Liver (tissue), 9 donors: ENCODE results near the gene ABCA9. TPM values are rescaled to one million over a fixed set of nuclear protein-coding genes. Genes with fewer than 3 reads are reported as not detected.

ENCODE experiments used
- DNase-seq: peaks from one replicate; pipeline ENCODE4 v3.0.0-alpha.2; 2017; ENCODE audit warnings: low spot score
- H3K27ac ChIP-seq, 2 donors: one replicate each; pipeline ENCODE4 v1.7.0; 2013; ENCODE audit warnings: inconsistent platforms in 2 of 2, low read length in 2 of 2, control low read depth in 1 of 2, low read depth in 1 of 2, mild to moderate bottlenecking in 1 of 2
- H3K27me3 ChIP-seq, 4 donors: one replicate each; pipeline versions ENCODE4 v1.6.1 to v1.7.0; 2013; ENCODE audit warnings: low read length in 3 of 4, inconsistent platforms in 1 of 4, mild to moderate bottlenecking in 1 of 4, moderate library complexity in 1 of 4; ENCODE audit not compliant: control insufficient read depth in 4 of 4, insufficient read depth in 4 of 4
- H3K36me3 ChIP-seq, 4 donors: one replicate each; pipeline versions ENCODE4 v1.6.1 to v1.7.0; 2013; ENCODE audit warnings: low read length in 3 of 4, mild to moderate bottlenecking in 3 of 4, low read depth in 1 of 4, moderate library complexity in 1 of 4; ENCODE audit not compliant: control insufficient read depth in 4 of 4, insufficient read depth in 3 of 4
- H3K4me1 ChIP-seq, 4 donors: one replicate each; pipeline versions ENCODE4 v1.6.1 to v1.7.0; 2013; ENCODE audit warnings: low read length in 3 of 4, mild to moderate bottlenecking in 3 of 4, moderate library complexity in 1 of 4; ENCODE audit not compliant: control insufficient read depth in 4 of 4, insufficient read depth in 4 of 4
- H3K4me3 ChIP-seq, 3 donors: one replicate each; pipeline versions ENCODE4 v1.6.1 to v1.7.0; 2013; ENCODE audit warnings: low read length in 3 of 3, control low read depth in 1 of 3, low read depth in 1 of 3, mild to moderate bottlenecking in 1 of 3
- H3K9ac ChIP-seq, 2 donors: one replicate each; pipeline ENCODE4 v1.7.0; 2013; ENCODE audit warnings: low read length in 2 of 2, mild to moderate bottlenecking in 2 of 2, moderate library complexity in 2 of 2, control low read depth in 1 of 2, low read depth in 1 of 2
- H3K9me3 ChIP-seq, 4 donors: one replicate each; pipeline versions ENCODE4 v1.6.1 to v1.7.0; 2013; ENCODE audit warnings: low read length in 3 of 4; ENCODE audit not compliant: control insufficient read depth in 4 of 4
- EGR1 ChIP-seq, 2 donors: IDR thresholded peaks; 2 replicates each; pipeline ENCODE4 v1.6.1; 2016 to 2018; ENCODE audit warnings: antibody characterized with exemption in 2 of 2, low read depth in 2 of 2
- FOXA1 ChIP-seq: IDR thresholded peaks from 2 replicates; pipeline ENCODE4 v1.6.1; 2016; ENCODE audit warnings: antibody characterized with exemption
- FOXA2 ChIP-seq: IDR thresholded peaks from 2 replicates; pipeline ENCODE4 v1.6.1; 2016; ENCODE audit warnings: antibody characterized with exemption
- GABPA ChIP-seq, 2 donors: IDR thresholded peaks in 1 of 2; conservative IDR thresholded peaks in 1 of 2; 2 replicates each; pipeline ENCODE4 v1.6.1; 2016; ENCODE audit warnings: antibody characterized with exemption in 2 of 2, mild to moderate bottlenecking in 1 of 2, moderate library complexity in 1 of 2
- HNF4A ChIP-seq, 2 donors: conservative IDR thresholded peaks; 2 replicates each; pipeline ENCODE4 v1.6.1; 2016; ENCODE audit warnings: antibody characterized with exemption in 2 of 2, mild to moderate bottlenecking in 2 of 2
- HNF4G ChIP-seq: IDR thresholded peaks from 2 replicates; pipeline ENCODE4 v1.6.1; 2016; ENCODE audit warnings: antibody characterized with exemption
- JUND ChIP-seq, 2 donors: IDR thresholded peaks; 2 replicates each; pipeline ENCODE4 v1.6.1; 2016; ENCODE audit warnings: antibody characterized with exemption in 2 of 2
- NR2F2 ChIP-seq: IDR thresholded peaks from 2 replicates; pipeline ENCODE4 v1.6.1; 2016; ENCODE audit warnings: antibody characterized with exemption
- RAD21 ChIP-seq, 2 donors: IDR thresholded peaks; 2 replicates each; pipeline ENCODE4 v1.6.1; 2016; ENCODE audit warnings: antibody characterized with exemption in 2 of 2, mild to moderate bottlenecking in 2 of 2
- RXRA ChIP-seq, 2 donors: IDR thresholded peaks; 2 replicates each; pipeline ENCODE4 v1.6.1; 2017 to 2018; ENCODE audit warnings: antibody characterized with exemption in 2 of 2, mild to moderate bottlenecking in 1 of 2
- SP1 ChIP-seq: IDR thresholded peaks from 2 replicates; pipeline ENCODE4 v1.6.1; 2018; ENCODE audit warnings: antibody characterized with exemption, mild to moderate bottlenecking
- TAF1 ChIP-seq: conservative IDR thresholded peaks from 2 replicates; pipeline ENCODE4 v1.6.1; 2016; ENCODE audit warnings: antibody characterized with exemption, mild to moderate bottlenecking
- YY1 ChIP-seq: IDR thresholded peaks from 2 replicates; pipeline ENCODE4 v1.6.1; 2016; ENCODE audit warnings: antibody characterized with exemption, mild to moderate bottlenecking
- WGBS: extraction: QIAGEN DNeasy Blood & Tissue Kit; methylation state at CpG from one replicate; pipeline ENCODE4 v1.1.7; 2013; 5-methylcytosine and 5-hydroxymethylcytosine counted together
- polyA plus RNA-seq, 2 donors: library from polyadenylated mRNA; stranded (reverse) in 1 of 2; unstranded in 1 of 2; fragments of 200-250 nt in 1 of 2; fragments of >200 nt in 1 of 2; fragmentation: Nextera tagmentation in 1 of 2; extraction: Ambion mirVana in 1 of 2; gene quantifications; one replicate each; pipeline versions ENCODE4 v1.2.1 to v1.2.3, GENCODE V29; 2013 to 2015
- total RNA-seq, 2 donors: library from RNA; depleted of rRNA; stranded (reverse); fragments of >200 nt; gene quantifications; one replicate each; pipeline ENCODE4 v1.2.3, GENCODE V29; 2014
- TF ChIP-seq, protein P1 (sequence below): IDR thresholded peaks from 2 replicates; pipeline ENCODE4 v1.6.1; 2016; ENCODE audit warnings: antibody characterized with exemption
- TF ChIP-seq, protein P2 (sequence below): IDR thresholded peaks from 2 replicates; pipeline ENCODE4 v1.6.1; 2016; ENCODE audit warnings: antibody characterized with exemption
- TF ChIP-seq, protein P3 (sequence below): IDR thresholded peaks from 2 replicates; pipeline ENCODE4 v1.6.1; 2016; ENCODE audit warnings: antibody characterized with exemption, mild to moderate bottlenecking
- TF ChIP-seq, protein P4 (sequence below): fragments of 150-350 bp; IDR thresholded peaks from 2 replicates; pipeline ENCODE4 v1.5.1; 2017; ENCODE audit warnings: improper control_type of control experiment, low read depth, low read length; ENCODE audit not compliant: missing input control
- TF ChIP-seq, protein P5 (sequence below): IDR thresholded peaks from 2 replicates; pipeline ENCODE4 v1.6.1; 2016; ENCODE audit warnings: antibody characterized with exemption
- donor health status: healthy.
- donor health status: healthy.
- donor health status: healthy.
- donor health status: healthy.
- donor health status: healthy.

The ABCA9 gene
- total and polyA plus RNA-seq, 4 donors: 1.4 to 18.9 (median 5.9) TPM

DNA sequence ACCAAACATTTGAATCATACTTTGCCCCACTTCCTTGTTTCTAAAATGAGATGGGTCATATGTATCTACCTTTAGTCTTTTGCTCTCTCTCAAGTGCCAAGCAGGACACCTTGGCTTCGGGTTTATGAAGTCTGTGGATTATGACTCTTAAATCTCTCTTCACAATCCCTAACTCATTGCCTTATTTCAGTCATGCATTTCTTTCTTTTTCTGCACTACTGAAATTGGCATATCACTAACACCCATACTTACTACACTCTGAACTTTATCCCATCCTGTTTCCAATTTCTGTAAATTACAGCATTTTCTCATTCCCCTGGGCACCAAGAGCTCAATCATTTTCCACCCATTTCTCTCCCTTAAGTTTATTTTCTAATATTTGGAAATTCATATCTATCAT lies 42.0 kb downstream of the ABCA9 start:
- Histone ChIP-seq H3K36me3 (peaks cover 3 to 19% (median 7%) of the 10 kb centered on the region in 4 donors), H3K9ac (no peak overlapping the region), H3K4me1 (peaks cover 2 to 24% (median 7%) of the 10 kb centered on the region in 4 donors), H3K9me3 (no peaks in the 10 kb centered on the region), H3K4me3 (no peak overlapping the region), H3K27me3 (no peaks in the 10 kb centered on the region), H3K27ac (peak overlapping the region; percentile 70 to 82)
- TF ChIP-seq HNF4A (conservative IDR thresholded peaks at IDR 0.05) (peak in 1 of 2 donors; percentile 34), FOXA1 (no peak), TAF1 (no peak), HNF4G (no peak), YY1 (no peak)
- DNase-seq: no peak
- WGBS: 26% methylated on average over 1 of the region's 1 CpG

DNA sequence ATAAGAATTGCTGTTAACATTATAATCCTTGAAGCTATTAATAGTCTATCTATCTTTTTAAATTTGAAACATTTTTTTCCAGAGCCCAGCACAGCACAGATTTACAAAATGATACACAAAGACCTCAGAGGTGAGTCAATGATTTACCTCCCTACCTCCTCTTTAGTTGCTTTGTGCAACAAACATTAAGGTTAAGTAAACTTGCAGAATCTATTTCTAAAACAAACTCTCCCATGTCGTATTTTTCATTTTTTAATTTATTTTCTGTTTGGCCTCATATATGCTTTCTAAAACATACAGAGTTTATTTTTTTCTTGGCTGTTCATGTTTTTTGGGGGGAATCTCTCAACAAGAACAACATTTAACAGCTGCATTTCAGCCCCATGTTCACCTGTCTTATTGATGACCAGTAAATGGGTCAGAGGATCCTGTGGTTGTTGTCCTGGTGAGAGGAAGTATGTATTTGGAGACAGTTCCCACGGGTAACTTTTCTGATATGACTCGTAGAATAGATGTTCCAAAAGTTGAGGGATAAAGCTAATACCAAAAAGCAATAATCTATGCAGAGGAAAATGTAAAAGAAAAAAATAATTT lies 42.6 kb downstream of the ABCA9 start:
- peak overlapping the region in 1 of 2 donors; percentile 10 for H3K9ac ChIP-seq
- H3K27ac ChIP-seq: peak overlapping the region; percentile 70 to 82
- H3K36me3 ChIP-seq: peaks cover 0 to 18% (median 5%) of the 10 kb centered on the region in 4 donors
- no peaks in the 10 kb centered on the region for H3K27me3 ChIP-seq
- no peaks in the 10 kb centered on the region for H3K9me3 ChIP-seq
- no peak for DNase-seq
- peaks cover 2 to 24% (median 7%) of the 10 kb centered on the region in 4 donors for H3K4me1 ChIP-seq
- 26% methylated on average over 3 of the region's 3 CpGs for WGBS
- peak overlapping the region in 1 of 3 donors; percentile 6 for H3K4me3 ChIP-seq
- TF ChIP-seq TAF1 (no peak), SP1 (peak; percentile 68), EGR1 (IDR thresholded peaks at IDR 0.05; ENCODE audit: low read depth in 2 of 2) (no peak), HNF4A (conservative IDR thresholded peaks at IDR 0.05) (peak; percentile 21 to 39), YY1 (peak; percentile 30), RAD21 (IDR thresholded peaks at IDR 0.05) (peak in 1 of 2 donors; percentile 14), RXRA (IDR thresholded peaks at IDR 0.05) (peak; percentile 46 to 75), NR2F2 (no peak), JUND (IDR thresholded peaks at IDR 0.05) (peak in 1 of 2 donors; percentile 20), FOXA1 (peak; percentile 49), GABPA (IDR thresholded peaks at IDR 0.05 in 1 of 2, conservative IDR thresholded peaks at IDR 0.05 in 1 of 2) (no peak), FOXA2 (peak; percentile 65), HNF4G (no peak)
- TF ChIP-seq, protein P1, sequence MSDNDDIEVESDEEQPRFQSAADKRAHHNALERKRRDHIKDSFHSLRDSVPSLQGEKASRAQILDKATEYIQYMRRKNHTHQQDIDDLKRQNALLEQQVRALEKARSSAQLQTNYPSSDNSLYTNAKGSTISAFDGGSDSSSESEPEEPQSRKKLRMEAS: no peak
- TF ChIP-seq, protein P2, sequence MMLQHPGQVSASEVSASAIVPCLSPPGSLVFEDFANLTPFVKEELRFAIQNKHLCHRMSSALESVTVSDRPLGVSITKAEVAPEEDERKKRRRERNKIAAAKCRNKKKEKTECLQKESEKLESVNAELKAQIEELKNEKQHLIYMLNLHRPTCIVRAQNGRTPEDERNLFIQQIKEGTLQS: peak; percentile 19
- TF ChIP-seq, protein P3, sequence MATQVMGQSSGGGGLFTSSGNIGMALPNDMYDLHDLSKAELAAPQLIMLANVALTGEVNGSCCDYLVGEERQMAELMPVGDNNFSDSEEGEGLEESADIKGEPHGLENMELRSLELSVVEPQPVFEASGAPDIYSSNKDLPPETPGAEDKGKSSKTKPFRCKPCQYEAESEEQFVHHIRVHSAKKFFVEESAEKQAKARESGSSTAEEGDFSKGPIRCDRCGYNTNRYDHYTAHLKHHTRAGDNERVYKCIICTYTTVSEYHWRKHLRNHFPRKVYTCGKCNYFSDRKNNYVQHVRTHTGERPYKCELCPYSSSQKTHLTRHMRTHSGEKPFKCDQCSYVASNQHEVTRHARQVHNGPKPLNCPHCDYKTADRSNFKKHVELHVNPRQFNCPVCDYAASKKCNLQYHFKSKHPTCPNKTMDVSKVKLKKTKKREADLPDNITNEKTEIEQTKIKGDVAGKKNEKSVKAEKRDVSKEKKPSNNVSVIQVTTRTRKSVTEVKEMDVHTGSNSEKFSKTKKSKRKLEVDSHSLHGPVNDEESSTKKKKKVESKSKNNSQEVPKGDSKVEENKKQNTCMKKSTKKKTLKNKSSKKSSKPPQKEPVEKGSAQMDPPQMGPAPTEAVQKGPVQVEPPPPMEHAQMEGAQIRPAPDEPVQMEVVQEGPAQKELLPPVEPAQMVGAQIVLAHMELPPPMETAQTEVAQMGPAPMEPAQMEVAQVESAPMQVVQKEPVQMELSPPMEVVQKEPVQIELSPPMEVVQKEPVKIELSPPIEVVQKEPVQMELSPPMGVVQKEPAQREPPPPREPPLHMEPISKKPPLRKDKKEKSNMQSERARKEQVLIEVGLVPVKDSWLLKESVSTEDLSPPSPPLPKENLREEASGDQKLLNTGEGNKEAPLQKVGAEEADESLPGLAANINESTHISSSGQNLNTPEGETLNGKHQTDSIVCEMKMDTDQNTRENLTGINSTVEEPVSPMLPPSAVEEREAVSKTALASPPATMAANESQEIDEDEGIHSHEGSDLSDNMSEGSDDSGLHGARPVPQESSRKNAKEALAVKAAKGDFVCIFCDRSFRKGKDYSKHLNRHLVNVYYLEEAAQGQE: peak; percentile 53
- TF ChIP-seq, protein P4, sequence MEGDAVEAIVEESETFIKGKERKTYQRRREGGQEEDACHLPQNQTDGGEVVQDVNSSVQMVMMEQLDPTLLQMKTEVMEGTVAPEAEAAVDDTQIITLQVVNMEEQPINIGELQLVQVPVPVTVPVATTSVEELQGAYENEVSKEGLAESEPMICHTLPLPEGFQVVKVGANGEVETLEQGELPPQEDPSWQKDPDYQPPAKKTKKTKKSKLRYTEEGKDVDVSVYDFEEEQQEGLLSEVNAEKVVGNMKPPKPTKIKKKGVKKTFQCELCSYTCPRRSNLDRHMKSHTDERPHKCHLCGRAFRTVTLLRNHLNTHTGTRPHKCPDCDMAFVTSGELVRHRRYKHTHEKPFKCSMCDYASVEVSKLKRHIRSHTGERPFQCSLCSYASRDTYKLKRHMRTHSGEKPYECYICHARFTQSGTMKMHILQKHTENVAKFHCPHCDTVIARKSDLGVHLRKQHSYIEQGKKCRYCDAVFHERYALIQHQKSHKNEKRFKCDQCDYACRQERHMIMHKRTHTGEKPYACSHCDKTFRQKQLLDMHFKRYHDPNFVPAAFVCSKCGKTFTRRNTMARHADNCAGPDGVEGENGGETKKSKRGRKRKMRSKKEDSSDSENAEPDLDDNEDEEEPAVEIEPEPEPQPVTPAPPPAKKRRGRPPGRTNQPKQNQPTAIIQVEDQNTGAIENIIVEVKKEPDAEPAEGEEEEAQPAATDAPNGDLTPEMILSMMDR: no peak
- TF ChIP-seq, protein P5, sequence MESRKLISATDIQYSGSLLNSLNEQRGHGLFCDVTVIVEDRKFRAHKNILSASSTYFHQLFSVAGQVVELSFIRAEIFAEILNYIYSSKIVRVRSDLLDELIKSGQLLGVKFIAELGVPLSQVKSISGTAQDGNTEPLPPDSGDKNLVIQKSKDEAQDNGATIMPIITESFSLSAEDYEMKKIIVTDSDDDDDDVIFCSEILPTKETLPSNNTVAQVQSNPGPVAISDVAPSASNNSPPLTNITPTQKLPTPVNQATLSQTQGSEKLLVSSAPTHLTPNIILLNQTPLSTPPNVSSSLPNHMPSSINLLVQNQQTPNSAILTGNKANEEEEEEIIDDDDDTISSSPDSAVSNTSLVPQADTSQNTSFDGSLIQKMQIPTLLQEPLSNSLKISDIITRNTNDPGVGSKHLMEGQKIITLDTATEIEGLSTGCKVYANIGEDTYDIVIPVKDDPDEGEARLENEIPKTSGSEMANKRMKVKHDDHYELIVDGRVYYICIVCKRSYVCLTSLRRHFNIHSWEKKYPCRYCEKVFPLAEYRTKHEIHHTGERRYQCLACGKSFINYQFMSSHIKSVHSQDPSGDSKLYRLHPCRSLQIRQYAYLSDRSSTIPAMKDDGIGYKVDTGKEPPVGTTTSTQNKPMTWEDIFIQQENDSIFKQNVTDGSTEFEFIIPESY: peak; percentile 14
